Right lung (tissue), 5 donors: ENCODE measurements around the gene RFXANK. TPM values are rescaled to one million over a fixed set of nuclear protein-coding genes. Genes with fewer than 3 reads are reported as not detected.
"Not testable (repeated sequence)": the region's sequence is repeated elsewhere in the genome, so short reads cannot be mapped to it uniquely, and the experiment has no call there.

Source experiments
- DNase-seq, 2 donors: peaks; one replicate each; pipeline ENCODE4 v3.0.0-alpha.2; 2013
- polyA plus RNA-seq, 5 donors: library from polyadenylated mRNA; unstranded; fragments of 120-200 nt; gene quantifications; one replicate each; pipeline versions ENCODE4 v1.2.1 to v1.2.3, GENCODE V29; 2013; ENCODE audit warnings: inconsistent platforms in 1 of 5, low replicate concordance in 1 of 5; ENCODE audit not compliant: insufficient read length in 5 of 5, insufficient read depth in 1 of 5

Gene RFXANK
- polyA plus RNA-seq, 5 donors: 55.3 to 88.3 (median 68.3) TPM

- no peak for DNase-seq
Measured at GRCh38 chr19:19167612-19168011, 24.4 kb upstream of the RFXANK start.

GRCh38 chr19:19169236-19170052 is 22.6 kb upstream of the RFXANK start:
- no peak for DNase-seq

- DNase-seq: peak in 1 of 2 donors; percentile 38
Measured at GRCh38 chr19:19170053-19170872, 21.8 kb upstream of the RFXANK start, which contains the start of gene MEF2B. MEF2B (minus strand) TSS chr19:19170263; CDS start chr19:19150735, 19,528 bp downstream.

- no peak for DNase-seq
Measured at GRCh38 chr19:19170873-19171672, 21.0 kb upstream of the RFXANK start.

- no peak for DNase-seq
Measured at GRCh38 chr19:19171821-19172532, 20.1 kb upstream of the RFXANK start.

GRCh38 chr19:19173243-19173642 is 18.8 kb upstream of the RFXANK start:
- DNase-seq: not testable (repeated sequence)

- no peak for DNase-seq
Measured at GRCh38 chr19:19176950-19177349, 15.1 kb upstream of the RFXANK start.

- no peak for DNase-seq
Measured at GRCh38 chr19:19179548-19180441, 12.3 kb upstream of the RFXANK start.

- no peak for DNase-seq
Measured at GRCh38 chr19:19181488-19181998, 10.5 kb upstream of the RFXANK start.

- DNase-seq: no peak
Measured at GRCh38 chr19:19185853-19186740, 6.0 kb upstream of the RFXANK start.

- DNase-seq: no peak
Measured at GRCh38 chr19:19186742-19187141, 5.3 kb upstream of the RFXANK start.

GRCh38 chr19:19191768-19192077 is 335 bp upstream of the RFXANK start:
- no peak for DNase-seq

GRCh38 chr19:19192910-19193423 is 909 bp downstream of the RFXANK start:
- no peak for DNase-seq

- DNase-seq: no peak
Measured at GRCh38 chr19:19193926-19194325, 1.9 kb downstream of the RFXANK start.

GRCh38 chr19:19201697-19202630 is 9.9 kb downstream of the RFXANK start:
- no peak for DNase-seq

- no peak for DNase-seq
Measured at GRCh38 chr19:19202707-19203011, 10.6 kb downstream of the RFXANK start.

- DNase-seq: peak; percentile 85 to 86
Measured at GRCh38 chr19:19203012-19203856, 11.2 kb downstream of the RFXANK start, which contains the start of gene NR2C2AP. NR2C2AP (minus strand) TSS chr19:19203414; CDS start chr19:19203060, 354 bp downstream.
